ENCODE measurements around the gene FAXC.

Gene FAXC

GRCh38 chr6:99349171-99350141 lies at the start of gene FAXC:
Gene FAXC (minus strand): TSS chr6:99349674. CDS start chr6:99349372, 302 bp downstream.
- Histone ChIP-seq H3K4me1 (ENCODE audit: control insufficient read depth in 5 of 5, insufficient read depth in 5 of 5, low read length in 5 of 5) (peaks cover 0 to 12% (median 11%) of the 10 kb centered on the region in 5 donors), H3K27ac (ENCODE audit: low read depth, low read length) (no peak within 1 kb of the TSS), H3K9ac (ENCODE audit: low read length in 5 of 5) (no peak within 1 kb of the TSS), H3K27me3 (ENCODE audit: control insufficient read depth in 5 of 5, insufficient read depth in 4 of 5, low read length in 5 of 5) (peaks cover 5 to 34% (median 20%) of the 10 kb centered on the region in 5 donors), H3K9me3 (ENCODE audit: control insufficient read depth in 5 of 5, low read length in 5 of 5) (no peaks in the 10 kb centered on the region), H3K36me3 (ENCODE audit: control insufficient read depth in 5 of 5, insufficient read depth in 5 of 5, low read length in 5 of 5) (no peaks in the 10 kb centered on the region), H3K4me3 (ENCODE audit: low read depth in 1 of 5, low read length in 5 of 5) (peak within 1 kb of the TSS; percentile 44 to 64 (median 51))

GRCh38 chr6:99397287-99397686 lies 47.8 kb upstream of the FAXC start:
- peaks cover 33 to 45% (median 35%) of the 10 kb centered on the region in 5 donors for H3K36me3 ChIP-seq (ENCODE audit: control insufficient read depth in 5 of 5, insufficient read depth in 5 of 5, low read length in 5 of 5)
- no peak overlapping the region for H3K9ac ChIP-seq (ENCODE audit: low read length in 5 of 5)
- H3K4me1 ChIP-seq (ENCODE audit: control insufficient read depth in 5 of 5, insufficient read depth in 5 of 5, low read length in 5 of 5): peaks cover 0 to 13% (median 13%) of the 10 kb centered on the region in 5 donors
- H3K27ac ChIP-seq (ENCODE audit: low read depth, low read length): no peak overlapping the region
- no peak overlapping the region for H3K4me3 ChIP-seq (ENCODE audit: low read depth in 1 of 5, low read length in 5 of 5)
- H3K27me3 ChIP-seq (ENCODE audit: control insufficient read depth in 5 of 5, insufficient read depth in 4 of 5, low read length in 5 of 5): no peaks in the 10 kb centered on the region
- no peaks in the 10 kb centered on the region for H3K9me3 ChIP-seq (ENCODE audit: control insufficient read depth in 5 of 5, low read length in 5 of 5)

- H3K36me3 ChIP-seq (ENCODE audit: control insufficient read depth in 5 of 5, insufficient read depth in 5 of 5, low read length in 5 of 5): peaks cover 5 to 13% (median 8%) of the 10 kb centered on the region in 5 donors
- H3K4me1 ChIP-seq (ENCODE audit: control insufficient read depth in 5 of 5, insufficient read depth in 5 of 5, low read length in 5 of 5): peaks cover 0 to 13% (median 13%) of the 10 kb centered on the region in 5 donors
- peak within 1 kb of the TSS; percentile 93 to 98 (median 95) for H3K4me3 ChIP-seq (ENCODE audit: low read depth in 1 of 5, low read length in 5 of 5)
- H3K27ac ChIP-seq (ENCODE audit: low read depth, low read length): peak within 1 kb of the TSS; percentile 40
- H3K27me3 ChIP-seq (ENCODE audit: control insufficient read depth in 5 of 5, insufficient read depth in 4 of 5, low read length in 5 of 5): no peaks in the 10 kb centered on the region
- no peaks in the 10 kb centered on the region for H3K9me3 ChIP-seq (ENCODE audit: control insufficient read depth in 5 of 5, low read length in 5 of 5)
- peak within 1 kb of the TSS in 4 of 5 donors; percentile 82 to 89 (median 86) for H3K9ac ChIP-seq (ENCODE audit: low read length in 5 of 5)
Observed at GRCh38 chr6:99393698-99394531, 44.4 kb upstream of the FAXC start, which contains the start of gene COQ3. Gene COQ3 (minus strand): TSS chr6:99394195. CDS start chr6:99394179, 16 bp downstream.

GRCh38 chr6:99393366-99393697 lies 43.9 kb upstream of the FAXC start:
- Histone ChIP-seq H3K27ac (ENCODE audit: low read depth, low read length) (peak overlapping the region; percentile 40), H3K4me3 (ENCODE audit: low read depth in 1 of 5, low read length in 5 of 5) (peak overlapping the region; percentile 93 to 98 (median 95)), H3K27me3 (ENCODE audit: control insufficient read depth in 5 of 5, insufficient read depth in 4 of 5, low read length in 5 of 5) (no peaks in the 10 kb centered on the region)

GRCh38 chr6:99390896-99391295 lies 41.4 kb upstream of the FAXC start:
- Histone ChIP-seq H3K4me1 (ENCODE audit: control insufficient read depth in 5 of 5, insufficient read depth in 5 of 5, low read length in 5 of 5) (peaks cover 0 to 13% (median 13%) of the 10 kb centered on the region in 5 donors), H3K4me3 (ENCODE audit: low read depth in 1 of 5, low read length in 5 of 5) (no peak overlapping the region), H3K27ac (ENCODE audit: low read depth, low read length) (no peak overlapping the region), H3K9ac (ENCODE audit: low read length in 5 of 5) (no peak overlapping the region), H3K9me3 (ENCODE audit: control insufficient read depth in 5 of 5, low read length in 5 of 5) (no peaks in the 10 kb centered on the region), H3K27me3 (ENCODE audit: control insufficient read depth in 5 of 5, insufficient read depth in 4 of 5, low read length in 5 of 5) (no peaks in the 10 kb centered on the region), H3K36me3 (ENCODE audit: control insufficient read depth in 5 of 5, insufficient read depth in 5 of 5, low read length in 5 of 5) (no peaks in the 10 kb centered on the region)

More at GRCh38 chr6:99393366-99393697, 43.9 kb upstream of the FAXC start:
- no peaks in the 10 kb centered on the region for H3K9me3 ChIP-seq (ENCODE audit: control insufficient read depth in 5 of 5, low read length in 5 of 5)
- peaks cover 5 to 9% (median 8%) of the 10 kb centered on the region in 5 donors for H3K36me3 ChIP-seq (ENCODE audit: control insufficient read depth in 5 of 5, insufficient read depth in 5 of 5, low read length in 5 of 5)
- H3K4me1 ChIP-seq (ENCODE audit: control insufficient read depth in 5 of 5, insufficient read depth in 5 of 5, low read length in 5 of 5): peaks cover 0 to 13% (median 13%) of the 10 kb centered on the region in 5 donors
- H3K9ac ChIP-seq (ENCODE audit: low read length in 5 of 5): peak overlapping the region in 4 of 5 donors; percentile 82 to 89 (median 86)

- Histone ChIP-seq H3K4me1 (ENCODE audit: control insufficient read depth in 5 of 5, insufficient read depth in 5 of 5, low read length in 5 of 5) (no peaks in the 10 kb centered on the region), H3K9me3 (ENCODE audit: control insufficient read depth in 5 of 5, low read length in 5 of 5) (no peaks in the 10 kb centered on the region)
Observed at GRCh38 chr6:99384507-99384906, 35.0 kb upstream of the FAXC start.

GRCh38 chr6:99378636-99379035 lies 29.2 kb upstream of the FAXC start:
- H3K4me1 ChIP-seq (ENCODE audit: control insufficient read depth in 5 of 5, insufficient read depth in 5 of 5, low read length in 5 of 5): no peaks in the 10 kb centered on the region
- no peak overlapping the region for H3K4me3 ChIP-seq (ENCODE audit: low read depth in 1 of 5, low read length in 5 of 5)
- no peak overlapping the region for H3K27ac ChIP-seq (ENCODE audit: low read depth, low read length)
- H3K27me3 ChIP-seq (ENCODE audit: control insufficient read depth in 5 of 5, insufficient read depth in 4 of 5, low read length in 5 of 5): no peaks in the 10 kb centered on the region
- H3K9me3 ChIP-seq (ENCODE audit: control insufficient read depth in 5 of 5, low read length in 5 of 5): no peaks in the 10 kb centered on the region
- H3K9ac ChIP-seq (ENCODE audit: low read length in 5 of 5): no peak overlapping the region
- peaks cover 0 to 10% (median 0%) of the 10 kb centered on the region in 5 donors for H3K36me3 ChIP-seq (ENCODE audit: control insufficient read depth in 5 of 5, insufficient read depth in 5 of 5, low read length in 5 of 5)

More at GRCh38 chr6:99384507-99384906, 35.0 kb upstream of the FAXC start:
- Histone ChIP-seq H3K9ac (ENCODE audit: low read length in 5 of 5) (no peak overlapping the region), H3K4me3 (ENCODE audit: low read depth in 1 of 5, low read length in 5 of 5) (no peak overlapping the region), H3K36me3 (ENCODE audit: control insufficient read depth in 5 of 5, insufficient read depth in 5 of 5, low read length in 5 of 5) (no peaks in the 10 kb centered on the region), H3K27ac (ENCODE audit: low read depth, low read length) (no peak overlapping the region), H3K27me3 (ENCODE audit: control insufficient read depth in 5 of 5, insufficient read depth in 4 of 5, low read length in 5 of 5) (no peaks in the 10 kb centered on the region)

GRCh38 chr6:99369533-99369932 lies 20.1 kb upstream of the FAXC start:
- peaks cover 0 to 8% (median 0%) of the 10 kb centered on the region in 5 donors for H3K36me3 ChIP-seq (ENCODE audit: control insufficient read depth in 5 of 5, insufficient read depth in 5 of 5, low read length in 5 of 5)
- H3K4me3 ChIP-seq (ENCODE audit: low read depth in 1 of 5, low read length in 5 of 5): no peak overlapping the region

GRCh38 chr6:99366852-99367251 lies 17.4 kb upstream of the FAXC start:
- no peaks in the 10 kb centered on the region for H3K4me1 ChIP-seq (ENCODE audit: control insufficient read depth in 5 of 5, insufficient read depth in 5 of 5, low read length in 5 of 5)
- no peak overlapping the region for H3K27ac ChIP-seq (ENCODE audit: low read depth, low read length)
- no peak overlapping the region for H3K4me3 ChIP-seq (ENCODE audit: low read depth in 1 of 5, low read length in 5 of 5)
- no peak overlapping the region for H3K9ac ChIP-seq (ENCODE audit: low read length in 5 of 5)
- H3K9me3 ChIP-seq (ENCODE audit: control insufficient read depth in 5 of 5, low read length in 5 of 5): no peaks in the 10 kb centered on the region
- no peaks in the 10 kb centered on the region for H3K27me3 ChIP-seq (ENCODE audit: control insufficient read depth in 5 of 5, insufficient read depth in 4 of 5, low read length in 5 of 5)
- peaks cover 0 to 8% (median 0%) of the 10 kb centered on the region in 5 donors for H3K36me3 ChIP-seq (ENCODE audit: control insufficient read depth in 5 of 5, insufficient read depth in 5 of 5, low read length in 5 of 5)

More at GRCh38 chr6:99369533-99369932, 20.1 kb upstream of the FAXC start:
- Histone ChIP-seq H3K9ac (ENCODE audit: low read length in 5 of 5) (no peak overlapping the region), H3K9me3 (ENCODE audit: control insufficient read depth in 5 of 5, low read length in 5 of 5) (no peaks in the 10 kb centered on the region), H3K27me3 (ENCODE audit: control insufficient read depth in 5 of 5, insufficient read depth in 4 of 5, low read length in 5 of 5) (no peaks in the 10 kb centered on the region), H3K27ac (ENCODE audit: low read depth, low read length) (no peak overlapping the region), H3K4me1 (ENCODE audit: control insufficient read depth in 5 of 5, insufficient read depth in 5 of 5, low read length in 5 of 5) (no peaks in the 10 kb centered on the region)

Measured in subcutaneous abdominal adipose tissue (tissue), 5 donors.